ENCODE measurements around the gene SLC16A6.
"Not testable (repeated sequence)": the region's sequence is repeated elsewhere in the genome, so short reads cannot be mapped to it uniquely, and the experiment has no call there.

The SLC16A6 gene

GRCh38 chr17:68231541-68231940 is 59.4 kb downstream of the SLC16A6 start:
- no peaks in the 10 kb centered on the region for H3K36me3 ChIP-seq (ENCODE audit: control insufficient read depth, insufficient read depth, low read length)
- H3K27ac ChIP-seq (ENCODE audit: low read depth, low read length) = no peak overlapping the region
- H3K4me1 ChIP-seq (ENCODE audit: control insufficient read depth, insufficient read depth, low read length) = no peaks in the 10 kb centered on the region
- no peaks in the 10 kb centered on the region for H3K27me3 ChIP-seq (ENCODE audit: control insufficient read depth, insufficient read depth, low read length)
- no peak overlapping the region for H3K9ac ChIP-seq (ENCODE audit: low read length)
- H3K4me3 ChIP-seq (ENCODE audit: low read length) = no peak overlapping the region

- H3K4me3 ChIP-seq (ENCODE audit: low read length); H3K27ac ChIP-seq (ENCODE audit: low read depth, low read length); H3K36me3 ChIP-seq (ENCODE audit: control insufficient read depth, insufficient read depth, low read length); H3K9ac ChIP-seq (ENCODE audit: low read length); H3K4me1 ChIP-seq (ENCODE audit: control insufficient read depth, insufficient read depth, low read length); H3K27me3 ChIP-seq (ENCODE audit: control insufficient read depth, insufficient read depth, low read length): not testable (repeated sequence)
These were observed 59.8 kb downstream of the SLC16A6 start for GRCh38 chr17:68231131-68231530.

- Histone ChIP-seq H3K27ac (ENCODE audit: low read depth, low read length) (no peak overlapping the region), H3K36me3 (ENCODE audit: control insufficient read depth, insufficient read depth, low read length) (no peaks in the 10 kb centered on the region), H3K4me1 (ENCODE audit: control insufficient read depth, insufficient read depth, low read length) (no peaks in the 10 kb centered on the region), H3K27me3 (ENCODE audit: control insufficient read depth, insufficient read depth, low read length) (no peaks in the 10 kb centered on the region), H3K9ac (ENCODE audit: low read length) (no peak overlapping the region), H3K4me3 (ENCODE audit: low read length) (no peak overlapping the region)
These were observed 61.3 kb downstream of the SLC16A6 start for GRCh38 chr17:68229619-68230018.

GRCh38 chr17:68228817-68229570 is 61.9 kb downstream of the SLC16A6 start:
- H3K36me3 ChIP-seq (ENCODE audit: control insufficient read depth, insufficient read depth, low read length) = no peaks in the 10 kb centered on the region
- no peaks in the 10 kb centered on the region for H3K27me3 ChIP-seq (ENCODE audit: control insufficient read depth, insufficient read depth, low read length)
- H3K27ac ChIP-seq (ENCODE audit: low read depth, low read length) = no peak overlapping the region
- H3K4me1 ChIP-seq (ENCODE audit: control insufficient read depth, insufficient read depth, low read length) = no peaks in the 10 kb centered on the region
- no peak overlapping the region for H3K4me3 ChIP-seq (ENCODE audit: low read length)
- H3K9ac ChIP-seq (ENCODE audit: low read length) = no peak overlapping the region

GRCh38 chr17:68228039-68228680 is 62.8 kb downstream of the SLC16A6 start:
- H3K27ac ChIP-seq (ENCODE audit: low read depth, low read length); H3K36me3 ChIP-seq (ENCODE audit: control insufficient read depth, insufficient read depth, low read length); H3K4me1 ChIP-seq (ENCODE audit: control insufficient read depth, insufficient read depth, low read length); H3K9ac ChIP-seq (ENCODE audit: low read length); H3K27me3 ChIP-seq (ENCODE audit: control insufficient read depth, insufficient read depth, low read length); H3K4me3 ChIP-seq (ENCODE audit: low read length): not testable (repeated sequence)

GRCh38 chr17:68225055-68225454 is 65.9 kb downstream of the SLC16A6 start:
- H3K9ac ChIP-seq (ENCODE audit: low read length); H3K4me1 ChIP-seq (ENCODE audit: control insufficient read depth, insufficient read depth, low read length); H3K27me3 ChIP-seq (ENCODE audit: control insufficient read depth, insufficient read depth, low read length); H3K4me3 ChIP-seq (ENCODE audit: low read length); H3K27ac ChIP-seq (ENCODE audit: low read depth, low read length); H3K36me3 ChIP-seq (ENCODE audit: control insufficient read depth, insufficient read depth, low read length): not testable (repeated sequence)

GRCh38 chr17:68222606-68223005 is 68.3 kb downstream of the SLC16A6 start:
- no peak overlapping the region for H3K4me3 ChIP-seq (ENCODE audit: low read length)
- no peak overlapping the region for H3K27ac ChIP-seq (ENCODE audit: low read depth, low read length)
- H3K36me3 ChIP-seq (ENCODE audit: control insufficient read depth, insufficient read depth, low read length) = no peaks in the 10 kb centered on the region
- no peaks in the 10 kb centered on the region for H3K27me3 ChIP-seq (ENCODE audit: control insufficient read depth, insufficient read depth, low read length)
- H3K9ac ChIP-seq (ENCODE audit: low read length) = no peak overlapping the region
- H3K4me1 ChIP-seq (ENCODE audit: control insufficient read depth, insufficient read depth, low read length) = no peaks in the 10 kb centered on the region

- H3K4me3 ChIP-seq (ENCODE audit: low read length) = no peak overlapping the region
- H3K9ac ChIP-seq (ENCODE audit: low read length) = no peak overlapping the region
- no peak overlapping the region for H3K27ac ChIP-seq (ENCODE audit: low read depth, low read length)
- H3K27me3 ChIP-seq (ENCODE audit: control insufficient read depth, insufficient read depth, low read length) = no peaks in the 10 kb centered on the region
- H3K4me1 ChIP-seq (ENCODE audit: control insufficient read depth, insufficient read depth, low read length) = no peaks in the 10 kb centered on the region
- no peaks in the 10 kb centered on the region for H3K36me3 ChIP-seq (ENCODE audit: control insufficient read depth, insufficient read depth, low read length)
These were observed 69.1 kb downstream of the SLC16A6 start for GRCh38 chr17:68221786-68222185.

- H3K4me1 ChIP-seq (ENCODE audit: control insufficient read depth, insufficient read depth, low read length); H3K4me3 ChIP-seq (ENCODE audit: low read length); H3K9ac ChIP-seq (ENCODE audit: low read length): not testable (repeated sequence)
These were observed 70.1 kb downstream of the SLC16A6 start for GRCh38 chr17:68220786-68221185.

GRCh38 chr17:68220186-68220585 is 70.7 kb downstream of the SLC16A6 start:
- H3K4me3 ChIP-seq (ENCODE audit: low read length); H3K27me3 ChIP-seq (ENCODE audit: control insufficient read depth, insufficient read depth, low read length); H3K9ac ChIP-seq (ENCODE audit: low read length); H3K36me3 ChIP-seq (ENCODE audit: control insufficient read depth, insufficient read depth, low read length); H3K27ac ChIP-seq (ENCODE audit: low read depth, low read length); H3K4me1 ChIP-seq (ENCODE audit: control insufficient read depth, insufficient read depth, low read length): not testable (repeated sequence)

More at GRCh38 chr17:68220786-68221185, 70.1 kb downstream of the SLC16A6 start:
- not testable (repeated sequence) for H3K27me3 ChIP-seq (ENCODE audit: control insufficient read depth, insufficient read depth, low read length); H3K27ac ChIP-seq (ENCODE audit: low read depth, low read length); H3K36me3 ChIP-seq (ENCODE audit: control insufficient read depth, insufficient read depth, low read length)

GRCh38 chr17:68219429-68219828 is 71.5 kb downstream of the SLC16A6 start:
- not testable (repeated sequence) for H3K27ac ChIP-seq (ENCODE audit: low read depth, low read length); H3K4me1 ChIP-seq (ENCODE audit: control insufficient read depth, insufficient read depth, low read length); H3K4me3 ChIP-seq (ENCODE audit: low read length); H3K27me3 ChIP-seq (ENCODE audit: control insufficient read depth, insufficient read depth, low read length); H3K36me3 ChIP-seq (ENCODE audit: control insufficient read depth, insufficient read depth, low read length); H3K9ac ChIP-seq (ENCODE audit: low read length)
